Measurements from ENCODE around the gene BMP6. TPM values are rescaled to one million over a fixed set of nuclear protein-coding genes. Genes with fewer than 3 reads are reported as not detected.

The BMP6 gene
- total and polyA plus RNA-seq, 10 of the 15 experiments (the other 5 are each of a cell fraction or from before 2014, with no cell fraction given) = 0.02 to 0.15 (median 0.05) TPM; not detected in 5

DNA sequence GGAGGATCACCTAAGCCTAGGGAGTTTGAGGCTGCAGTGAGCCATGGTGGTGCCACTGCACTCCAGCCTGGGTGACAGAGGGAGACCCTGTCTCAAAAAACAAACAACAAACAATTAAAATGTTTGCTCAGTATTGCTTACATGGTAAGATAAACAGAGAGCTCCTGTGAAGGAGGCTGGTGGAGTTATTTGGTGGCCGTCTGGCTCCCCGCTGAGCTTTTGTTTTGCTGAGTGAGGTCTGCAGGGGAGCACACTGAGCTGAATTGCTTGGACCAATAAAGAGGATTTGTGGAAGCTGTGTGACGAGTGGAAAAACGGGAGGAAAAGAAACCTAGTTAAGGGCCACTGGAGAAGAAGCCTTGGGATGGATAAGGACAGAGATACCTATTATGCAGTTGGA is 41.1 kb upstream of the BMP6 start (continued):
- TF ChIP-seq SPI1 (IDR thresholded peaks at IDR 0.05; ENCODE audit: borderline replicate concordance, insufficient read depth, low read depth, low read length) = no peak
- TF ChIP-seq ZNF274 (IDR thresholded peaks at IDR 0.05; ENCODE audit: insufficient read depth, insufficient read length) = no peak

DNA sequence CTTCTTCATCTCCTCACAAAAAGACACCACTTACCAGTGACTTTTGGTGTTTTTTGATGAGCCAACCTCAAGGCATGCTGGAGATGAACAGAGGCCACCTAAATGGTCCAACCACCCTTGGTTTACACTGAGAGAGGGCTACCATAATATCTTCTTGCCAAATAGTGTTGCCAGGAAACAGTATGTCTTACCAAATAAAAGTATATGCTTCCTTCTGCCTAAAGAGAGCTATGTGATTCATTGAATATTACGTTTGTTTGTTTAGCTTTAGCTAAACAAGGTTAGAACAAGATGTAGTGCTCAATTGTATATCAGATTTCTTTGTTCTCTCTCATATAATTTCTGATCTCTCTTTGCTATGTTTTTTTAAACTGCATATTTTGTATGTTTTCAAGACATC is 40.6 kb upstream of the BMP6 start:
- H3K79me2 ChIP-seq (ENCODE audit: control insufficient read depth, insufficient read depth, low read length) = no peaks in the 10 kb centered on the region
- in situ Hi-C loops (cut with MboI) = no loop called here

More for the DNA sequence above, 40.6 kb upstream of the BMP6 start:
- ChIA-PET POLR2A (no interaction called here), RAD21 (ENCODE audit: unreplicated experiment) (no interaction called here), CTCF (no interaction called here), SMC1A (ENCODE audit: uncharacterized antibody, unreplicated experiment) (interaction anchor here (1.4 kb wide), 1 partner anchor 20 kb away, joined by 3 read pairs; no protein-coding TSS in a partner anchor)
- H3K9ac ChIP-seq (ENCODE audit: control insufficient read depth, insufficient read depth, low read length) = no peak overlapping the region
- H3K27me3 ChIP-seq (replicated peaks in 1 of 2; ENCODE audit: control insufficient read depth in 2 of 2, insufficient read depth in 2 of 2, low read length in 1 of 2) = no peaks in the 10 kb centered on the region; a peak in 3 of 4 replicates
- intact Hi-C loops (cut with micrococcal nuclease; ENCODE audit: unreplicated experiment) = no loop called here
- no peak for TF ChIP-seq EGR1 (IDR thresholded peaks at IDR 0.05; ENCODE audit: borderline replicate concordance in 1 of 2, low read depth in 2 of 2, low read length in 2 of 2)
- TF ChIP-seq, protein P1, sequence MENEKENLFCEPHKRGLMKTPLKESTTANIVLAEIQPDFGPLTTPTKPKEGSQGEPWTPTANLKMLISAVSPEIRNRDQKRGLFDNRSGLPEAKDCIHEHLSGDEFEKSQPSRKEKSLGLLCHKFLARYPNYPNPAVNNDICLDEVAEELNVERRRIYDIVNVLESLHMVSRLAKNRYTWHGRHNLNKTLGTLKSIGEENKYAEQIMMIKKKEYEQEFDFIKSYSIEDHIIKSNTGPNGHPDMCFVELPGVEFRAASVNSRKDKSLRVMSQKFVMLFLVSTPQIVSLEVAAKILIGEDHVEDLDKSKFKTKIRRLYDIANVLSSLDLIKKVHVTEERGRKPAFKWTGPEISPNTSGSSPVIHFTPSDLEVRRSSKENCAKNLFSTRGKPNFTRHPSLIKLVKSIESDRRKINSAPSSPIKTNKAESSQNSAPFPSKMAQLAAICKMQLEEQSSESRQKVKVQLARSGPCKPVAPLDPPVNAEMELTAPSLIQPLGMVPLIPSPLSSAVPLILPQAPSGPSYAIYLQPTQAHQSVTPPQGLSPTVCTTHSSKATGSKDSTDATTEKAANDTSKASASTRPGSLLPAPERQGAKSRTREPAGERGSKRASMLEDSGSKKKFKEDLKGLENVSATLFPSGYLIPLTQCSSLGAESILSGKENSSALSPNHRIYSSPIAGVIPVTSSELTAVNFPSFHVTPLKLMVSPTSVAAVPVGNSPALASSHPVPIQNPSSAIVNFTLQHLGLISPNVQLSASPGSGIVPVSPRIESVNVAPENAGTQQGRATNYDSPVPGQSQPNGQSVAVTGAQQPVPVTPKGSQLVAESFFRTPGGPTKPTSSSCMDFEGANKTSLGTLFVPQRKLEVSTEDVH (IDR thresholded peaks at IDR 0.05; ENCODE audit: low read depth, partially characterized antibody) = no peak
- TF ChIP-seq RUNX3 (IDR thresholded peaks at IDR 0.05; ENCODE audit: low read length) = no peak
- TF ChIP-seq, protein P2, sequence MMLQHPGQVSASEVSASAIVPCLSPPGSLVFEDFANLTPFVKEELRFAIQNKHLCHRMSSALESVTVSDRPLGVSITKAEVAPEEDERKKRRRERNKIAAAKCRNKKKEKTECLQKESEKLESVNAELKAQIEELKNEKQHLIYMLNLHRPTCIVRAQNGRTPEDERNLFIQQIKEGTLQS (IDR thresholded peaks at IDR 0.05; ENCODE audit: borderline replicate concordance, extremely low read depth, low read depth, low read length) = no peak
- no peak for TF ChIP-seq NR2C1 (IDR thresholded peaks at IDR 0.05)
- no peak for TF ChIP-seq CEBPB (IDR thresholded peaks at IDR 0.05; ENCODE audit: borderline replicate concordance in 1 of 2, low read depth in 2 of 2, low read length in 2 of 2)
- TF ChIP-seq SREBF2 (IDR thresholded peaks at IDR 0.05; ENCODE audit: low read length) = no peak
- no peak for TF ChIP-seq BHLHE40 (IDR thresholded peaks at IDR 0.05; ENCODE audit: borderline replicate concordance in 1 of 2, low read depth in 2 of 2, low read length in 1 of 2)
- TF ChIP-seq, protein P3, sequence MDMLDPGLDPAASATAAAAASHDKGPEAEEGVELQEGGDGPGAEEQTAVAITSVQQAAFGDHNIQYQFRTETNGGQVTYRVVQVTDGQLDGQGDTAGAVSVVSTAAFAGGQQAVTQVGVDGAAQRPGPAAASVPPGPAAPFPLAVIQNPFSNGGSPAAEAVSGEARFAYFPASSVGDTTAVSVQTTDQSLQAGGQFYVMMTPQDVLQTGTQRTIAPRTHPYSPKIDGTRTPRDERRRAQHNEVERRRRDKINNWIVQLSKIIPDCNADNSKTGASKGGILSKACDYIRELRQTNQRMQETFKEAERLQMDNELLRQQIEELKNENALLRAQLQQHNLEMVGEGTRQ (IDR thresholded peaks at IDR 0.05; ENCODE audit: borderline replicate concordance, low read depth, low read length) = no peak
- TF ChIP-seq CBFB (IDR thresholded peaks at IDR 0.05; ENCODE audit: low read depth) = no peak
- TF ChIP-seq GABPA (IDR thresholded peaks at IDR 0.05; ENCODE audit: low read depth) = no peak
- TF ChIP-seq RBBP5 (conservative IDR thresholded peaks at IDR 0.05) = no peak
- no peak for TF ChIP-seq BMI1 (IDR thresholded peaks at IDR 0.05; ENCODE audit: borderline replicate concordance)
- TF ChIP-seq FOS (IDR thresholded peaks at IDR 0.05; ENCODE audit: borderline replicate concordance, extremely low read depth, insufficient read length) = no peak
- 0% methylated on average over 1 of the region's 1 CpG for WGBS (ENCODE audit: insufficient coverage, insufficient replicate concordance, low lambda C conversion rate, missing lambda C conversion rate)
- H3K4me1 ChIP-seq (ENCODE audit: control insufficient read depth, insufficient read depth, low read length) = no peaks in the 10 kb centered on the region
- FAIRE-seq = no peak
- no peaks in the 10 kb centered on the region for H4K20me1 ChIP-seq (ENCODE audit: control insufficient read depth, insufficient read depth)
- ATAC-seq = no peak
- H3K27ac ChIP-seq (ENCODE audit: control insufficient read depth, insufficient read depth) = no peak overlapping the region
- no peak overlapping the region for H2AFZ ChIP-seq (ENCODE audit: control insufficient read depth, low read depth, low read length)
- H3K4me3 ChIP-seq = no peak overlapping the region
- no peak overlapping the region for H3K4me2 ChIP-seq (ENCODE audit: control insufficient read depth, insufficient read depth)
- no peaks in the 10 kb centered on the region for H3K36me3 ChIP-seq (ENCODE audit: control insufficient read depth in 2 of 2, insufficient read depth in 2 of 2, low read length in 1 of 2)
- BruUV-seq (replicated peaks) = no TSS peak
- no peak for DNase-seq (ENCODE audit: low read depth, low spot score)
- H3K9me3 ChIP-seq (replicated peaks; ENCODE audit: control insufficient read depth, insufficient read depth, low read length) = no peaks in the 10 kb centered on the region
